AG04449 (cell line): ENCODE measurements around the gene NAIF1.

Experiments used
- CTCF ChIA-PET: fragments of 350-600 bp; formaldehyde crosslinking; extraction: SDS; loops from one replicate; lab custom pipeline; 2021; ENCODE audit warnings: antibody characterized with exemption; lab: Yijun Ruan, JAX
- POLR2A ChIA-PET: fragments of 400-600, 350-600 bp; formaldehyde crosslinking; extraction: SDS; loops from one replicate; lab custom pipeline; 2020; ENCODE audit warnings: antibody characterized with exemption, inconsistent platforms; lab: Yijun Ruan, JAX
- DNase-seq: peaks from one replicate; pipeline ENCODE4 v3.0.0-alpha.2; 2010; ENCODE audit warnings: low read depth, low spot score
- H3K4me3 ChIP-seq: 2 replicates; pipeline ENCODE4 v1.5.1; 2011; ENCODE audit warnings: low read depth, mild to moderate bottlenecking, control low read depth, low read length
- TF ChIP-seq, protein P1 (sequence below): IDR thresholded peaks from one replicate; pipeline ENCODE4 v1.5.1; 2011; ENCODE audit warnings: mild to moderate bottlenecking, moderate library complexity, low read length, control low read depth, inconsistent platforms; ENCODE audit not compliant: insufficient read depth; ENCODE audit errors: missing control alignments

NAIF1 gene

GRCh38 chr9:128034821-128035652, 32.1 kb downstream of the NAIF1 start:
- ChIA-PET POLR2A (no interaction called here), CTCF (interaction anchor here (0.6 to 7.4 kb wide), 47 partner anchors 8 to 135 kb away, joined by 3 to 173 read pairs (median 4); partner anchors contain the start of genes DPM2, EEIG1, PIP5KL1 and ST6GALNAC4)
- DNase-seq, result no peak
- TF ChIP-seq, protein P1, sequence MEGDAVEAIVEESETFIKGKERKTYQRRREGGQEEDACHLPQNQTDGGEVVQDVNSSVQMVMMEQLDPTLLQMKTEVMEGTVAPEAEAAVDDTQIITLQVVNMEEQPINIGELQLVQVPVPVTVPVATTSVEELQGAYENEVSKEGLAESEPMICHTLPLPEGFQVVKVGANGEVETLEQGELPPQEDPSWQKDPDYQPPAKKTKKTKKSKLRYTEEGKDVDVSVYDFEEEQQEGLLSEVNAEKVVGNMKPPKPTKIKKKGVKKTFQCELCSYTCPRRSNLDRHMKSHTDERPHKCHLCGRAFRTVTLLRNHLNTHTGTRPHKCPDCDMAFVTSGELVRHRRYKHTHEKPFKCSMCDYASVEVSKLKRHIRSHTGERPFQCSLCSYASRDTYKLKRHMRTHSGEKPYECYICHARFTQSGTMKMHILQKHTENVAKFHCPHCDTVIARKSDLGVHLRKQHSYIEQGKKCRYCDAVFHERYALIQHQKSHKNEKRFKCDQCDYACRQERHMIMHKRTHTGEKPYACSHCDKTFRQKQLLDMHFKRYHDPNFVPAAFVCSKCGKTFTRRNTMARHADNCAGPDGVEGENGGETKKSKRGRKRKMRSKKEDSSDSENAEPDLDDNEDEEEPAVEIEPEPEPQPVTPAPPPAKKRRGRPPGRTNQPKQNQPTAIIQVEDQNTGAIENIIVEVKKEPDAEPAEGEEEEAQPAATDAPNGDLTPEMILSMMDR, result peak; percentile 66
- no peak overlapping the region for H3K4me3 ChIP-seq

GRCh38 chr9:128033609-128034008, 33.5 kb downstream of the NAIF1 start:
- DNase-seq, result no peak
- TF ChIP-seq, protein P1, result no peak
- POLR2A ChIA-PET, result no interaction called here
- H3K4me3 ChIP-seq, result no peak overlapping the region
- CTCF ChIA-PET, result interaction anchor here (0.7 to 7.4 kb wide), 12 partner anchors 8 to 117 kb away, joined by 3 to 173 read pairs (median 20); partner anchors contain the start of gene ST6GALNAC4

DNA sequence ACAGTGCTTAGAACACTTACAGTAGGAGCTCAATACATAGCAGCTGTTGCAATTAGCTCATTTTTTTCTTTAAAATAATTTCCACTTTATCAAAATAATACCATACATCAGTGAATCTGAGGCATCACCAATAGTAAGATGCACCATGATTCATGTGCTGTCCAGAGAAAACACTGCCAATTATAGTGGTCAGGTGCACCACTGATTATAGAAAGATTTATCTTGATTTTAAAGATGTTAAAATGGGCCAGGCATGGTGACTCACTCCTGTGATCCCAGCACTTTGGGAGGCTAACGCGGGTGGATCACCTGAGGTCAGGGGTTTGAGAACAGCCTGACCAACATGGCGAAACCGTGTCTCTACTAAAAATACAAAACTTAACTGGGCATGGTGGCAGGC, 39.4 kb downstream of the NAIF1 start:
- no peak overlapping the region for H3K4me3 ChIP-seq
- no peak for DNase-seq
- POLR2A ChIA-PET, result no interaction called here
- TF ChIP-seq, protein P1, result no peak
- CTCF ChIA-PET, result interaction anchor here (4.7 kb wide), 1 partner anchor 85 kb away, joined by 27 read pairs; no protein-coding TSS in a partner anchor

DNA sequence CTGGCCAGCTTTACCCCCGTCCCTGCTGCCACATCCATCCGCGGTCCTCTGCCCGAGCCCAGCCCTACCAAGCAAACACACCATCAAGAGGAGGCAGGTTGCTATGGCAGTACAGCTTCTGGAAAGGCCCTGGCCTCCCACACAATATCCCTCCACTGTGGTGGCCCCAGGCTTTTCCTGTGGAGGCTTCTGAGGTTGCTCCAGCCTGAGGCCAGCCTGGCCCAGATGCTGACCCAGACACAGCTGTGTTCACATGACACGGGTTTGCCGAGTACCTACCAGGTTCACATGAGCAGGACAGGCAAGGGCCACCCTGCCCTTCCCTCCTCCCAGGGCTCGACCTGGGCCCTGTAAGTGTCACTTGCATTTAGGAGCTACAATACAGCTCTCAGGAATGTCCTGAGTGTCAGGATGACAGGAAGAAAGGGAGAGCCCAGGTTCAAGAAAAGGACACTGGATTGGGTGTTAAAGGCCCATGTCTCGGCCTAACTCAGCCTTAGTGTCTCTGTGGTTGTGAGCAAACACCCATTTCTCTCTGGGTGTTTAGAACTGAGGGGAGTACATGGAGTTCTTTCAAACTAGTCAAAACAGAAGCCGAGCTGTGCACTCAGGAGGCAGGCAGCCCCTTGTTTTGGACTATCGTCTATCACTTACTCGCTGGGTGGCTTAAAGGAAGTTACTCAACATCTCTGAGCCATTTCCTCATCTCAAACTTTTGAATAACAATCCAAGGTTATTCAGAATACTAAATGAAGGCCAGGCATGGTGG, 40.2 kb downstream of the NAIF1 start:
- no peak for DNase-seq
- ChIA-PET POLR2A (no interaction called here), CTCF (interaction anchor here (0.6 to 4.7 kb wide), 3 partner anchors 8 to 84 kb away, joined by 3 to 29 read pairs (median 27); no protein-coding TSS in a partner anchor)
- H3K4me3 ChIP-seq, result no peak overlapping the region
- TF ChIP-seq, protein P1, result no peak

- TF ChIP-seq, protein P1, result no peak
- POLR2A ChIA-PET, result no interaction called here
- CTCF ChIA-PET, result interaction anchor here (4.0 to 4.7 kb wide), 2 partner anchors 9 to 83 kb away, joined by 27 to 29 read pairs; no protein-coding TSS in a partner anchor
- no peak for DNase-seq
- H3K4me3 ChIP-seq, result no peak overlapping the region
These were observed 40.8 kb downstream of the NAIF1 start for GRCh38 chr9:128026255-128026772.
